Right lobe of liver (tissue), 6 donors: ENCODE measurements around the gene BUD31. TPM values are rescaled to one million over a fixed set of nuclear protein-coding genes. Genes with fewer than 3 reads are reported as not detected.

Experiments used
- ATAC-seq, 4 donors: fragments of 200-7000 bp; cut with Tn5 transposase; one replicate each; pipeline ENCODE4 v1.9.1; 2020; ENCODE audit warnings: mild to moderate bottlenecking in 4 of 4, moderate library complexity in 4 of 4
- DNase-seq, 3 donors: peaks; one replicate each; pipeline ENCODE4 v3.0.0-alpha.2; 2020
- H3K27ac ChIP-seq, 3 donors: fragments of 200-600 bp; one replicate each; pipeline ENCODE4 v1.8.0; 2022
- H3K27me3 ChIP-seq, 2 donors: fragments of 200-600 bp; one replicate each; pipeline ENCODE4 v1.8.0; 2022
- H3K36me3 ChIP-seq, 4 donors: fragments of 200-600 bp; sonication (generic) in 1 of 4; one replicate each; pipeline versions ENCODE4 v1.5.1 to v1.8.0; 2017 to 2022; ENCODE audit warnings: control low read depth in 1 of 4
- H3K4me1 ChIP-seq, 4 donors: fragments of 200-600 bp; sonication (generic) in 1 of 4; one replicate each; pipeline versions ENCODE4 v1.5.1 to v1.8.0; 2017 to 2022; ENCODE audit warnings: control low read depth in 1 of 4
- H3K4me3 ChIP-seq, 3 donors: fragments of 200-600 bp; one replicate each; pipeline ENCODE4 v1.8.0; 2022
- H3K9me3 ChIP-seq, 4 donors: fragments of 200-600 bp; sonication (generic) in 1 of 4; one replicate each; pipeline versions ENCODE4 v1.5.1 to v1.8.0; 2017 to 2022; ENCODE audit warnings: control low read depth in 1 of 4
- CTCF ChIP-seq, 4 donors: fragments of 200-600 bp in 3 of 4; fragments of 450-650 bp in 1 of 4; IDR thresholded peaks; one replicate each; pipeline versions ENCODE4 v1.5.1 to v1.8.0; 2016 to 2022; ENCODE audit warnings: antibody characterized with exemption in 4 of 4, mild to moderate bottlenecking in 2 of 4
- POLR2A ChIP-seq: fragments of 450-650 bp; IDR thresholded peaks from one replicate; pipeline ENCODE4 v1.6.1; 2017; ENCODE audit warnings: antibody characterized with exemption, mild to moderate bottlenecking
- WGBS: methylation state at CpG from one replicate; pipeline ENCODE4 v1.1.6; 2018; ENCODE audit warnings: low coverage, low lambda C conversion rate; ENCODE audit not compliant: insufficient coverage; ENCODE audit errors: missing lambda C conversion rate; 5-methylcytosine and 5-hydroxymethylcytosine counted together
- intact Hi-C, 2 donors: fragments of 100-400 bp; cut with DNase I; formaldehyde crosslinking; loops; one replicate each; pipeline versions ENCODE4 v1.11.2 to v1.14.1; 2022
- total RNA-seq, 6 experiments: library from RNA; depleted of rRNA in 2 of 6; stranded (reverse); fragments of >200 nt in 2 of 6; fragmentation: NEBNext Ultra II Directional in 3 of 6; extraction: Animal tissue kit (Norgen Biotek cat#: 25700) in 3 of 6; gene quantifications; one replicate each; pipeline versions ENCODE4 v1.1.0 to v1.2.4, GENCODE V29; 2016 to 2023
- donor health status: DM: no; HTN: yes; CAD: no.
- donor health status: DM: no; HTN: no; CAD: no.
- donor health status: DM: no; HTN: no; CAD: no.
- donor health status: DM: no; HTN: yes; CAD: no.
- donor health status: DM: no; HTN: yes; CAD: no.

BUD31 gene
- total RNA-seq, 6 experiments from 2014 or later, result 25.6 to 49.2 (median 33.3) TPM

GRCh38 chr7:99468336-99468918 is 59.7 kb downstream of the BUD31 start:
- no peak overlapping the region for H3K27ac ChIP-seq
- WGBS, result 91% methylated on average over 16 of the region's 29 CpGs
- H3K27me3 ChIP-seq, result no peaks in the 10 kb centered on the region
- H3K4me1 ChIP-seq, result peaks cover 0 to 23% (median 4%) of the 10 kb centered on the region in 4 donors
- TF ChIP-seq POLR2A (no peak), CTCF (IDR thresholded peaks at IDR 0.05) (no peak)
- H3K36me3 ChIP-seq, result no peaks in the 10 kb centered on the region
- no peaks in the 10 kb centered on the region for H3K9me3 ChIP-seq
- ATAC-seq (no peak), DNase-seq (no peak)
- intact Hi-C loops, result no loop called here
- no peak overlapping the region for H3K4me3 ChIP-seq

Other genes with a start within 250 kb of the BUD31 start
- gene KPNA7, start 200.9 kb upstream of the BUD31 start, total RNA-seq, result under 1 TPM in 4 of 6 experiments, not detected in 2; 0.18 to 0.44 (median 0.35) TPM
- not detected for gene MYH16, start 136.1 kb upstream of the BUD31 start, total RNA-seq
- gene ARPC1A, start 83.1 kb upstream of the BUD31 start, total RNA-seq, result 10 to 100 TPM; 50.0 to 78.0 (median 63.4) TPM
- 100 to 1,000 TPM in 2 of 6 experiments, 10 to 100 TPM in 4; 24.4 to 197 (median 52.7) TPM for gene ARPC1B, start 34.2 kb upstream of the BUD31 start, total RNA-seq
- 10 to 100 TPM; 36.3 to 52.9 (median 39.6) TPM for gene PDAP1, start 372 bp upstream of the BUD31 start, total RNA-seq
- gene PTCD1, start 29.8 kb downstream of the BUD31 start, total RNA-seq, result 1 to 10 TPM; 2.4 to 5.3 (median 2.8) TPM
- gene CPSF4, start 30.0 kb downstream of the BUD31 start, total RNA-seq, result 10 to 100 TPM; 10.1 to 16.7 (median 12.0) TPM
- gene ATP5MF, start 57.2 kb downstream of the BUD31 start, total RNA-seq, result 1,000 to 10,000 TPM in 2 of 6 experiments, 100 to 1,000 TPM in 4; 134 to 1,633 (median 145) TPM
- gene ZNF789, start 63.9 kb downstream of the BUD31 start, total RNA-seq, result 1 to 10 TPM; 2.8 to 5.6 (median 4.0) TPM
- gene ZNF394, start 91.3 kb downstream of the BUD31 start, total RNA-seq, result 10 to 100 TPM in 2 of 6 experiments, 1 to 10 TPM in 4; 6.6 to 12.3 (median 9.4) TPM
- 1 to 10 TPM; 2.7 to 4.4 (median 3.1) TPM for gene ZKSCAN5, start 95.7 kb downstream of the BUD31 start, total RNA-seq
- gene FAM200A, start 143.1 kb downstream of the BUD31 start, total RNA-seq, result 1 to 10 TPM; 1.4 to 3.4 (median 2.3) TPM
- 10 to 100 TPM; 21.5 to 44.4 (median 26.0) TPM for gene ZNF655, start 149.7 kb downstream of the BUD31 start, total RNA-seq
- 1 to 10 TPM in 1 of 6 experiments, under 1 TPM in 3, not detected in 2; 0.25 to 1.4 (median 0.29) TPM for gene TMEM225B, start 189.3 kb downstream of the BUD31 start, total RNA-seq
- gene ZSCAN25, start 208.0 kb downstream of the BUD31 start, total RNA-seq, result 1 to 10 TPM; 4.5 to 7.4 (median 6.0) TPM